T-cell (primary cell): ENCODE results near the gene PARP3. TPM values are rescaled to one million over a fixed set of nuclear protein-coding genes. Genes with fewer than 3 reads are reported as not detected.
A peak's percentile ranks its signal among the peaks of the same experiment; 100 is the strongest.
"Not testable (repeated sequence)": the region's sequence is repeated elsewhere in the genome, so short reads cannot be mapped to it uniquely, and the experiment has no call there.

Experiments
- ATAC-seq, 4 experiments: fragments of 200-7000 bp in 3 of 4; fragments of 150-1000 bp in 1 of 4; cut with Tn5 transposase; replicated peaks in 1 of 4; 1 replicate in 3 of 4; 2 replicates in 1 of 4; pipeline ENCODE4 v1.10.0; 2021; ENCODE audit warnings: moderate library complexity in 3 of 4, mild to moderate bottlenecking in 2 of 4, moderate number of reproducible peaks in 1 of 4
- CTCF ChIA-PET, 2 donors: fragments of 300-600 bp; sonication (Branson Sonifier 250); formaldehyde crosslinking; loops; one replicate each; lab custom pipeline; 2022; ENCODE audit warnings: antibody characterized with exemption in 2 of 2; lab: Charles Lee
- POLR2A ChIA-PET, 2 donors: fragments of 300-600 bp; sonication (Branson Sonifier 250); formaldehyde crosslinking; loops; one replicate each; lab custom pipeline; 2022; ENCODE audit warnings: antibody characterized with exemption in 2 of 2; lab: Charles Lee
- DNase-seq, 35 experiments: peaks; one replicate each; pipeline versions ENCODE4 v3.0.0 to v3.0.0-alpha.2; 2013 to 2023
- H3K27ac ChIP-seq: one replicate; pipeline ENCODE4 v1.5.1; 2013; ENCODE audit warnings: low read length
- H3K27me3 ChIP-seq, 2 experiments: replicated peaks in 1 of 2; 1 replicate in 1 of 2; 2 replicates in 1 of 2; pipeline versions ENCODE4 v1.6.1 to v1.7.0; 2013; ENCODE audit warnings: low read length in 1 of 2, mixed read lengths in 1 of 2; ENCODE audit not compliant: control insufficient read depth in 2 of 2, insufficient read depth in 2 of 2; ENCODE audit errors: extremely low read depth in 1 of 2
- H3K36me3 ChIP-seq, 2 donors: 1 replicate in 1 of 2; 2 replicates in 1 of 2; pipeline versions ENCODE4 v1.6.1 to v1.7.0; 2013; ENCODE audit warnings: low read length in 1 of 2; ENCODE audit not compliant: control insufficient read depth in 2 of 2, insufficient read depth in 1 of 2; ENCODE audit errors: extremely low read depth in 1 of 2
- H3K4me1 ChIP-seq, 2 experiments: 1 replicate in 1 of 2; 2 replicates in 1 of 2; pipeline versions ENCODE4 v1.6.1 to v1.7.0; 2013; ENCODE audit warnings: low read length in 2 of 2, mixed read lengths in 1 of 2; ENCODE audit not compliant: insufficient read depth in 2 of 2, control insufficient read depth in 1 of 2; ENCODE audit errors: extremely low read depth in 1 of 2
- H3K4me3 ChIP-seq, 2 donors: 1 replicate in 1 of 2; 2 replicates in 1 of 2; pipeline versions ENCODE4 v1.5.1 to v1.7.0; 2013; ENCODE audit warnings: mild to moderate bottlenecking in 2 of 2, low read length in 1 of 2, moderate library complexity in 1 of 2; ENCODE audit not compliant: control insufficient read depth in 1 of 2; ENCODE audit errors: extremely low read depth in 1 of 2
- H3K9me3 ChIP-seq: 2 replicates; pipeline ENCODE4 v1.7.0; 2013
- H3K27ac Mint-ChIP-seq, 2 donors: one replicate each; pipeline ENCODE4 v1.8.0; 2020 to 2021; ENCODE audit warnings: mild to moderate bottlenecking in 2 of 2, mixed read lengths in 2 of 2
- H3K27me3 Mint-ChIP-seq, 2 donors: one replicate each; pipeline ENCODE4 v1.8.0; 2021 to 2022; ENCODE audit warnings: mixed read lengths in 2 of 2
- H3K36me3 Mint-ChIP-seq: one replicate; pipeline ENCODE4 v1.8.0; 2021; ENCODE audit warnings: mixed read lengths
- H3K4me1 Mint-ChIP-seq, 3 donors: one replicate each; pipeline ENCODE4 v1.8.0; 2020 to 2022; ENCODE audit warnings: mixed read lengths in 3 of 3, mild to moderate bottlenecking in 1 of 3
- H3K4me3 Mint-ChIP-seq, 3 donors: one replicate each; pipeline ENCODE4 v1.8.0; 2020 to 2022; ENCODE audit warnings: mild to moderate bottlenecking in 3 of 3, mixed read lengths in 3 of 3, moderate library complexity in 3 of 3
- H3K9me3 Mint-ChIP-seq, 3 donors: one replicate each; pipeline ENCODE4 v1.8.0; 2020 to 2022; ENCODE audit warnings: mixed read lengths in 3 of 3
- WGBS: methylation state at CpG from one replicate; pipeline ENCODE4 v1.1.5; 2013; ENCODE audit warnings: missing lambda C conversion rate; ENCODE audit not compliant: insufficient coverage; 5-methylcytosine and 5-hydroxymethylcytosine counted together
- total RNA-seq, 35 experiments: library from RNA in 6 of 35; stranded (reverse) in 6 of 35; fragments of 120-200 nt in 1 of 35; gene quantifications; one replicate each; pipeline versions ENCODE4 v1.2.1 to v1.2.4 and lab custom pipeline; 2013 to 2026

PARP3 gene
- total RNA-seq: 10 to 100 TPM in 3 of 5 donors, 1 to 10 TPM in 2; 8.7 to 16.3 (median 12.4) TPM
- total RNA-seq (2013): 15.6 TPM
- 2.6 to 19.1 (median 10.7) reads per million in 29 experiments for total RNA-seq (lab: John Stamatoyannopoulos, UW)

GRCh38 chr3:51941798-51942602 is at the start of gene PARP3, which contains the start of gene RRP9:
Gene PARP3, plus strand, starts transcription at chr3:51942363. Its CDS starts 993 bp downstream, at chr3:51943356.
Gene RRP9, minus strand, starts transcription at chr3:51941904. Its CDS starts 37 bp downstream, at chr3:51941867.
- peaks cover 17% of the 10 kb centered on the region for H3K36me3 Mint-ChIP-seq
- H3K4me1 ChIP-seq: peaks cover 6 to 37% of the 10 kb centered on the region in 2 experiments
- H3K4me1 Mint-ChIP-seq: peaks cover 36 to 41% (median 38%) of the 10 kb centered on the region in 3 donors
- H3K27me3 ChIP-seq: no peaks in the 10 kb centered on the region
- H3K27ac Mint-ChIP-seq: peak within 1 kb of the TSS; percentile 85 to 87
- peak within 1 kb of the TSS; percentile 86 to 92 (median 89) for H3K4me3 Mint-ChIP-seq
- peak within 1 kb of the TSS; percentile 83 for H3K27ac ChIP-seq
- peak within 1 kb of the TSS; percentile 75 to 83 for H3K4me3 ChIP-seq
- DNase-seq (peak; percentile 95 to 100 (median 99)), ATAC-seq (peak; percentile 91 to 95 (median 92))
- peaks cover 19 to 21% of the 10 kb centered on the region in 2 donors for H3K36me3 ChIP-seq
- CTCF ChIA-PET: interaction anchor here (0.6 to 2.0 kb wide), 17 partner anchors 23 to 272 kb away, joined by 3 to 10 read pairs (median 4); partner anchors contain the start of genes ABHD14B (in 2 of the 2), ACY1 (in 1 of the 2), DUSP7 (in 1 of the 2) and PCBP4 (in 1 of the 2)
- H3K9me3 ChIP-seq: no peaks in the 10 kb centered on the region
- WGBS: under 1% methylated on average over 65 of the region's 67 CpGs
- POLR2A ChIA-PET: interaction anchor here in 1 of 2 donors (0.5 to 0.6 kb wide), 2 partner anchors 270 to 626 kb away, joined by 3 to 5 read pairs; no protein-coding TSS in a partner anchor
- H3K9me3 Mint-ChIP-seq: no peaks in the 10 kb centered on the region
- H3K27me3 Mint-ChIP-seq: no peaks in the 10 kb centered on the region

- Histone ChIP-seq H3K27me3 (peaks cover 0 to 25% of the 10 kb centered on the region in 2 experiments), H3K27ac (no peak overlapping the region), H3K36me3 (no peaks in the 10 kb centered on the region), H3K4me3 (no peak overlapping the region), H3K9me3 (no peaks in the 10 kb centered on the region), H3K4me1 (peaks cover 0 to 4% of the 10 kb centered on the region in 2 experiments)
- H3K4me1 Mint-ChIP-seq: peaks cover 6 to 12% (median 12%) of the 10 kb centered on the region in 3 donors
- H3K9me3 Mint-ChIP-seq: no peaks in the 10 kb centered on the region
- H3K27ac Mint-ChIP-seq: no peak overlapping the region
- no peaks in the 10 kb centered on the region for H3K36me3 Mint-ChIP-seq
- ChIA-PET CTCF (no interaction called here), POLR2A (no interaction called here)
- DNase-seq (no peak), ATAC-seq (no peak)
- WGBS: 89% methylated on average over 2 of the region's 4 CpGs
- H3K4me3 Mint-ChIP-seq: no peak overlapping the region
- H3K27me3 Mint-ChIP-seq: peaks cover 19 to 46% of the 10 kb centered on the region in 2 donors
These were observed 47.8 kb upstream of the PARP3 start for GRCh38 chr3:51894391-51894790.

- Histone ChIP-seq H3K4me1 (peaks cover 0 to 4% of the 10 kb centered on the region in 2 experiments), H3K27me3 (peaks cover 0 to 25% of the 10 kb centered on the region in 2 experiments), H3K36me3 (no peaks in the 10 kb centered on the region), H3K27ac (no peak overlapping the region), H3K9me3 (no peaks in the 10 kb centered on the region), H3K4me3 (no peak overlapping the region)
- no peak overlapping the region for H3K27ac Mint-ChIP-seq
- DNase-seq (no peak), ATAC-seq (no peak)
- no peaks in the 10 kb centered on the region for H3K36me3 Mint-ChIP-seq
- peaks cover 8 to 12% (median 12%) of the 10 kb centered on the region in 3 donors for H3K4me1 Mint-ChIP-seq
- POLR2A ChIA-PET: interaction anchor here in 1 of 2 donors (0.6 kb wide), 1 partner anchor 130 kb away, joined by 3 read pairs; no protein-coding TSS in a partner anchor
- no peak overlapping the region for H3K4me3 Mint-ChIP-seq
- CTCF ChIA-PET: no interaction called here
- 94% methylated on average over 14 of the region's 16 CpGs for WGBS
- H3K9me3 Mint-ChIP-seq: no peaks in the 10 kb centered on the region
- H3K27me3 Mint-ChIP-seq: peaks cover 19 to 46% of the 10 kb centered on the region in 2 donors
These were observed 47.2 kb upstream of the PARP3 start for GRCh38 chr3:51894939-51895338.

GRCh38 chr3:51896607-51897305 is 45.4 kb upstream of the PARP3 start:
- CTCF ChIA-PET: no interaction called here
- H3K4me1 ChIP-seq: no peaks in the 10 kb centered on the region
- H3K27me3 ChIP-seq: peaks cover 0 to 25% of the 10 kb centered on the region in 2 experiments
- Mint-ChIP-seq H3K27me3 (peaks cover 29 to 52% of the 10 kb centered on the region in 2 donors), H3K27ac (no peak overlapping the region), H3K36me3 (no peaks in the 10 kb centered on the region), H3K4me3 (no peak overlapping the region), H3K4me1 (peaks cover 2 to 5% (median 4%) of the 10 kb centered on the region in 3 donors), H3K9me3 (no peaks in the 10 kb centered on the region)
- H3K9me3 ChIP-seq: no peaks in the 10 kb centered on the region
- WGBS: 83% methylated on average over 4 of the region's 10 CpGs
- no peaks in the 10 kb centered on the region for H3K36me3 ChIP-seq
- ATAC-seq: no peak
- no peak overlapping the region for H3K4me3 ChIP-seq
- POLR2A ChIA-PET: no interaction called here
- no peak for DNase-seq
- H3K27ac ChIP-seq: no peak overlapping the region

GRCh38 chr3:51897391-51897790 is 44.8 kb upstream of the PARP3 start:
- peaks cover 0 to 25% of the 10 kb centered on the region in 2 experiments for H3K27me3 ChIP-seq
- ChIA-PET POLR2A (no interaction called here), CTCF (no interaction called here)
- Mint-ChIP-seq H3K4me3 (no peak overlapping the region), H3K27me3 (peaks cover 26 to 49% of the 10 kb centered on the region in 2 donors), H3K9me3 (no peaks in the 10 kb centered on the region), H3K36me3 (no peaks in the 10 kb centered on the region), H3K4me1 (peaks cover 0 to 6% (median 0%) of the 10 kb centered on the region in 3 donors), H3K27ac (no peak overlapping the region)
- H3K4me1 ChIP-seq: no peaks in the 10 kb centered on the region
- 80% methylated on average over 7 of the region's 15 CpGs for WGBS
- H3K27ac ChIP-seq: no peak overlapping the region
- DNase-seq (no peak), ATAC-seq (no peak)
- no peak overlapping the region for H3K4me3 ChIP-seq
- H3K9me3 ChIP-seq: no peaks in the 10 kb centered on the region
- H3K36me3 ChIP-seq: no peaks in the 10 kb centered on the region

- H3K27ac Mint-ChIP-seq: not testable (repeated sequence)
- 81% methylated on average over 3 of the region's 7 CpGs for WGBS
These were observed 42.1 kb upstream of the PARP3 start for GRCh38 chr3:51900043-51900442.

More at GRCh38 chr3:51900043-51900442, 42.1 kb upstream of the PARP3 start:
- H3K9me3 Mint-ChIP-seq, POLR2A ChIA-PET, H3K27ac ChIP-seq, ATAC-seq, H3K4me3 ChIP-seq, H3K36me3 ChIP-seq, H3K4me1 ChIP-seq, CTCF ChIA-PET, H3K36me3 Mint-ChIP-seq, H3K4me1 Mint-ChIP-seq, H3K4me3 Mint-ChIP-seq, DNase-seq, H3K9me3 ChIP-seq: not testable (repeated sequence)
- peaks cover 35 to 53% of the 10 kb centered on the region in 2 donors for H3K27me3 Mint-ChIP-seq
- peaks cover 0 to 13% of the 10 kb centered on the region in 2 experiments for H3K27me3 ChIP-seq
